Spinal cord (tissue), 10 donors: ENCODE results near the gene SYK. TPM values are rescaled to one million over a fixed set of nuclear protein-coding genes. Genes with fewer than 3 reads are reported as not detected.
"Not testable (repeated sequence)": the region's sequence is repeated elsewhere in the genome, so short reads cannot be mapped to it uniquely, and the experiment has no call there.

ENCODE experiments used
- DNase-seq, 6 donors: peaks; one replicate each; pipeline versions ENCODE4 v3.0.0 to v3.0.0-alpha.2; 2013 to 2015; ENCODE audit warnings: low spot score in 6 of 6, low read depth in 4 of 6
- H3K27ac ChIP-seq: one replicate; pipeline ENCODE4 v1.5.1; 2013; ENCODE audit warnings: low read depth, low read length, control low read depth
- H3K27me3 ChIP-seq: one replicate; pipeline ENCODE4 v1.6.1; 2013; ENCODE audit warnings: low read length; ENCODE audit not compliant: control insufficient read depth, insufficient read depth
- H3K36me3 ChIP-seq: one replicate; pipeline ENCODE4 v1.6.1; 2013; ENCODE audit warnings: low read length; ENCODE audit not compliant: control insufficient read depth, insufficient read depth
- H3K4me1 ChIP-seq: one replicate; pipeline ENCODE4 v1.6.1; 2013; ENCODE audit warnings: low read length; ENCODE audit not compliant: control insufficient read depth, insufficient read depth
- H3K4me3 ChIP-seq: one replicate; pipeline ENCODE4 v1.5.1; 2013; ENCODE audit warnings: low read depth, low read length, control low read depth
- H3K9me3 ChIP-seq: one replicate; pipeline ENCODE4 v1.6.1; 2013; ENCODE audit warnings: low read length; ENCODE audit not compliant: control insufficient read depth, insufficient read depth
- WGBS: methylation state at CpG from one replicate; pipeline ENCODE4 v1.1.5; 2013; ENCODE audit warnings: missing lambda C conversion rate; ENCODE audit not compliant: insufficient coverage; 5-methylcytosine and 5-hydroxymethylcytosine counted together
- polyA plus RNA-seq, 2 donors: library from polyadenylated mRNA; unstranded; fragments of 120-200 nt; gene quantifications; one replicate each; pipeline ENCODE4 v1.2.1, GENCODE V29; 2013; ENCODE audit not compliant: insufficient read length in 2 of 2
- total RNA-seq, 2 donors: library from RNA; depleted of rRNA in 1 of 2; stranded (reverse); fragments of 120-200 nt in 1 of 2; fragments of >200 nt in 1 of 2; gene quantifications; one replicate each; pipeline versions ENCODE4 v1.2.3 to v1.2.4, GENCODE V29; 2013 to 2014
- donor health status: healthy.

Gene SYK
- total and polyA plus RNA-seq, 4 donors = 4.0 to 10.4 (median 5.9) TPM

- 92% methylated on average over 5 of the region's 6 CpGs for WGBS
- Histone ChIP-seq H3K4me1 (no peaks in the 10 kb centered on the region), H3K27me3 (no peaks in the 10 kb centered on the region), H3K27ac (no peak overlapping the region), H3K9me3 (no peaks in the 10 kb centered on the region), H3K36me3 (no peaks in the 10 kb centered on the region), H3K4me3 (no peak overlapping the region)
- DNase-seq = no peak
Observed at GRCh38 chr9:90880669-90881068, 79.0 kb downstream of the SYK start.

DNA sequence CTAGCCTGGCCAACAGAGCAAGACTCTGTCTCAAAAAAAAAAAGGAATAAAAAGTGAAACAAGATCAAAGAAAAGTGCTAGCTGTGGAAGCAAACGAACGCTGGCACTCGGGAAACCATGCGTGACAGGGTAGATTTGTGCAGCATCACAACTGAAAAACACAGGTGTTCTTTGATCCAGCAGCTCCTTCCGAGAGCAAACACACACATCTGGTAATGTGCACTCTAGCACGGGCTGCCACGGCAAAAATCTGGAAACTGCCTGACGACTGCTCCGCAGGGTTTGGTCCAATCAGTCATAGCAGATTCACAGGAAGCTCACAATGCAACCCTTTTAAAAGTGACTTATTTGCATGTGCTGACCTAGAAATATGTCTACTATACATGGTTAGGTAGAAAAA is 80.0 kb downstream of the SYK start:
- no peak overlapping the region for H3K4me3 ChIP-seq
- H3K27ac ChIP-seq = no peak overlapping the region
- 65% methylated on average over 7 of the region's 9 CpGs for WGBS
- DNase-seq = no peak
- no peaks in the 10 kb centered on the region for H3K27me3 ChIP-seq
- no peaks in the 10 kb centered on the region for H3K4me1 ChIP-seq
- no peaks in the 10 kb centered on the region for H3K36me3 ChIP-seq
- H3K9me3 ChIP-seq = no peaks in the 10 kb centered on the region

- Histone ChIP-seq H3K4me3 (no peak overlapping the region), H3K4me1 (no peaks in the 10 kb centered on the region), H3K27ac (no peak overlapping the region), H3K9me3 (no peaks in the 10 kb centered on the region), H3K36me3 (no peaks in the 10 kb centered on the region), H3K27me3 (no peaks in the 10 kb centered on the region)
- 98% methylated on average over 3 of the region's 4 CpGs for WGBS
- no peak for DNase-seq
Observed at GRCh38 chr9:90882991-90883600, 81.5 kb downstream of the SYK start.

GRCh38 chr9:90883661-90884060 is 82.0 kb downstream of the SYK start:
- Histone ChIP-seq H3K36me3 (no peaks in the 10 kb centered on the region), H3K27ac (no peak overlapping the region), H3K27me3 (no peaks in the 10 kb centered on the region), H3K4me1 (no peaks in the 10 kb centered on the region), H3K9me3 (no peaks in the 10 kb centered on the region), H3K4me3 (no peak overlapping the region)
- 100% methylated on average over 2 of the region's 2 CpGs for WGBS
- no peak for DNase-seq

GRCh38 chr9:90884178-90884577 is 82.6 kb downstream of the SYK start:
- H3K27me3 ChIP-seq = no peaks in the 10 kb centered on the region
- H3K4me1 ChIP-seq = no peaks in the 10 kb centered on the region
- H3K36me3 ChIP-seq = no peaks in the 10 kb centered on the region
- WGBS = no CpG with 5 or more reads among the region's 8 CpGs
- no peak for DNase-seq
- no peaks in the 10 kb centered on the region for H3K9me3 ChIP-seq
- H3K4me3 ChIP-seq = no peak overlapping the region
- H3K27ac ChIP-seq = no peak overlapping the region

DNA sequence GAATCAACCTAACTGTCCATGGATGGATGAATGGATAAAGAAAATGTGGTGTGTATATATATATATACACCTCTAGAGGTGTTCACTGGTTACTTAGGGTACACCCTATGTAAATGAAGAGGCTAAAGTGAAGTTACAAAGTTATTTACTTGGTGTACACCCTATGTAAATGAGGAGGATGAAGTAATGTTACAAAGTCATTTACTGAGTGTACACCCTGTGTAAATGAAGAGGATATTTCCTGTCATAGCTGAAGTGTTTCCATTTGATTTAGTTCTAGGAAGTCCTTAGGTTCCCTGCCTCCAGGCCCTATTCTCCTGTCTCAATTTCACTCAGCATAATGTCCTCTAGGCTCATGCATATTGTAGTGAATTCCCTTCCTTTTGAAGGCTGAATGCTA is 85.2 kb downstream of the SYK start:
- H3K4me3 ChIP-seq, H3K27ac ChIP-seq, H3K36me3 ChIP-seq, H3K9me3 ChIP-seq, DNase-seq, H3K4me1 ChIP-seq, H3K27me3 ChIP-seq: not testable (repeated sequence)

- H3K9me3 ChIP-seq = no peaks in the 10 kb centered on the region
- peaks cover 3% of the 10 kb centered on the region for H3K4me1 ChIP-seq
- no peaks in the 10 kb centered on the region for H3K27me3 ChIP-seq
- 98% methylated on average over 7 of the region's 8 CpGs for WGBS
- DNase-seq = no peak
- no peak overlapping the region for H3K27ac ChIP-seq
- no peak overlapping the region for H3K4me3 ChIP-seq
- no peaks in the 10 kb centered on the region for H3K36me3 ChIP-seq
Observed at GRCh38 chr9:90888941-90889340, 87.3 kb downstream of the SYK start.

DNA sequence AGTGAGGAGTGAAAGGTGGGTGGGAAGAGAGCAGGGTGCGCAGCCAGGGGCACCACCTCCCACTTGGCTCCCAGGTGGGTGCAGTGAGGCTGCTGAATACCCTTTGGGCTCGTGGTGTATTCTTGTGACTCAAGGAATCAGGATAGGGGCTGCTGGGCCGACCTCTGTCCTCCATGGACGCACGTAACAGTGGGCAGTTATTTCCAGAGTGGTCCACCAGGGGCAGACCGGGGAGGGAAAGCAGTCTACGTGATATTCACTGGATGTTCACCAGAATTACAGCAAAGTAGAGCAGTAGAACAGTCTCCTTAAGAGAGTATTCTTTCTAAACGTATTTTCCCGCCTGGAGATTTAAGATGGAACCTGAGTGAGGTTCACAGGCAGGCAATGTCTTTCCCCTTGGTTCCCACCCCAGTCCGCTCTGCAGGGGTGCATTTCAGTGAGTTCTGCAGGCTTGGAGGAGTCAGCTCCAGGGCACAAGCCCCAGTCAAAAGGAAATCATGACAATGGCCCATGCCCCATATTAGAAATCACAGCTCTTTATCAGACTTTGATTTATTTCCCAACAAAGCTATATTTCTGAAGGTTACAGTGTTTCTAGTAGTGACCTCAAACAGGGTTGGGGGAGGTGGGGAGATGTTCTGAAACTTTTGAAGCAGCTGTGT is 88.7 kb downstream of the SYK start:
- H3K9me3 ChIP-seq = no peaks in the 10 kb centered on the region
- H3K27me3 ChIP-seq = no peaks in the 10 kb centered on the region
- no peak for DNase-seq
- H3K27ac ChIP-seq = no peak overlapping the region
- WGBS = 81% methylated on average over 10 of the region's 10 CpGs
- H3K36me3 ChIP-seq = no peaks in the 10 kb centered on the region
- H3K4me3 ChIP-seq = no peak overlapping the region
- H3K4me1 ChIP-seq = peaks cover 4% of the 10 kb centered on the region

DNA sequence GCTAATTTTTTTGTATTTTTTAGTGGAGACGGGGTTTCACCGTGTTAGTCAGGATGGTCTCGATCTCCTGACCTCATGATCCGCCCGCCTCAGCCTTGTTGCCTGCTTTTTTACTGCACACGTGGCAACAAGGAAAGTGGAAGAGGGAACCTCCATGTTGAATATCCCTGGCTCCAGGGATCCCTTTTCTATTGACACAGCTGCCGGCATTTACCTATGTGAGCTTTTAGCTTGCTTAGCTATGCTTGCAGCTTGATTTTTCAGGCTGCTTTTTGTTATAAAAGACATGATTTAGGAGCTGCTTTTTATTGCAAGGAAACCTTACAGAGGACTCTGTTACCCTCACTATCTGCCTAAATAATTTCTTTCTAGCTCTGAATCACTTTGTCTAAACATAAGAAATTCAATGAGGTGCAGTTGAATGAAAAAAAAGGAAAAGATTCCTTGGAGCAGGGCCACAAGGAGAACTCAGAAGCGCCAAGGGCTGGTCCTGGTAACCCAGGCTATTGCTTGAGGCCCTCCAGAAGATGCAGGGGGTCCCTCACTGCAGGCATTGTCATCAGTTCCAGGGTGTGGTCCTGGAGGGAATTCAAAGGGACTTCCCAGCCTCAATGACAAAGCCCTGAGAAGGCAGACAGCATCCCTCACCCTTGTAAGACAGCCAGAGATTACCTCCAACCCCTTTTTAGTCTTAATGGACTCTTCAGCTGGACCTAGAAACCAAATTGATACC is 89.9 kb downstream of the SYK start:
- Histone ChIP-seq H3K36me3 (no peaks in the 10 kb centered on the region), H3K27ac (no peak overlapping the region), H3K27me3 (no peaks in the 10 kb centered on the region), H3K4me1 (peaks cover 6% of the 10 kb centered on the region), H3K9me3 (no peaks in the 10 kb centered on the region), H3K4me3 (no peak overlapping the region)
- peak in 1 of 6 donors; percentile 13 for DNase-seq
- 84% methylated on average over 7 of the region's 8 CpGs for WGBS

- no peak overlapping the region for H3K27ac ChIP-seq
- H3K27me3 ChIP-seq = no peaks in the 10 kb centered on the region
- no peak overlapping the region for H3K4me3 ChIP-seq
- WGBS = 64% methylated on average over 6 of the region's 6 CpGs
- DNase-seq = no peak
- no peaks in the 10 kb centered on the region for H3K9me3 ChIP-seq
- H3K36me3 ChIP-seq = no peaks in the 10 kb centered on the region
- peaks cover 6% of the 10 kb centered on the region for H3K4me1 ChIP-seq
Observed at GRCh38 chr9:90892918-90893317, 91.3 kb downstream of the SYK start.
